Activated CD8-positive, alpha-beta T cell treated with anti-CD3 and anti-CD28 coated beads for 36 hours (primary cell): ENCODE data around the gene SLC12A7. TPM values are rescaled to one million over a fixed set of nuclear protein-coding genes. Genes with fewer than 3 reads are reported as not detected.

ENCODE experiments used
- ATAC-seq: fragments of 200-7000 bp; cut with Tn5 transposase; one replicate; pipeline ENCODE4 v1.10.0; 2021; ENCODE audit warnings: mild to moderate bottlenecking, moderate library complexity
- CTCF ChIA-PET: fragments of 350-600 bp; sonication (Branson Sonifier 250); formaldehyde crosslinking; loops from one replicate; lab custom pipeline; 2021; ENCODE audit warnings: antibody characterized with exemption; lab: Charles Lee
- POLR2A ChIA-PET: fragments of 350-600 bp; sonication (Branson Sonifier 250); formaldehyde crosslinking; loops from one replicate; lab custom pipeline; 2021; ENCODE audit warnings: antibody characterized with exemption; lab: Charles Lee
- DNase-seq: peaks from one replicate; pipeline ENCODE4 v3.0.0-alpha.2; 2020
- H3K27ac Mint-ChIP-seq: one replicate; pipeline ENCODE4 v1.8.0; 2021; ENCODE audit warnings: mild to moderate bottlenecking, mixed read lengths
- H3K27me3 Mint-ChIP-seq: one replicate; pipeline ENCODE4 v1.8.0; 2021; ENCODE audit warnings: mixed read lengths
- H3K36me3 Mint-ChIP-seq: one replicate; pipeline ENCODE4 v1.8.0; 2021; ENCODE audit warnings: low read depth, mixed read lengths
- H3K4me1 Mint-ChIP-seq: one replicate; pipeline ENCODE4 v1.8.0; 2021; ENCODE audit warnings: low read depth, mixed read lengths
- H3K4me3 Mint-ChIP-seq: one replicate; pipeline ENCODE4 v1.8.0; 2021; ENCODE audit warnings: mild to moderate bottlenecking, moderate library complexity, mixed read lengths
- H3K9me3 Mint-ChIP-seq: one replicate; pipeline ENCODE4 v1.8.0; 2021; ENCODE audit warnings: mixed read lengths
- CTCF ChIP-seq: fragments of 200-600 bp; IDR thresholded peaks from one replicate; pipeline ENCODE4 v1.8.0; 2022; ENCODE audit warnings: antibody characterized with exemption, mild to moderate bottlenecking
- intact Hi-C: fragments of 100-400 bp; cut with micrococcal nuclease; formaldehyde crosslinking; loops from one replicate; pipeline ENCODE4 v1.10.0; 2022
- total RNA-seq, 2 experiments: library from RNA; stranded (reverse); gene quantifications; one replicate each; pipeline ENCODE4 v1.2.3, GENCODE V29; 2021

SLC12A7 gene
- total RNA-seq, 2 experiments from 2014 or later: 21.6 to 24.8 TPM

- ATAC-seq (no peak), DNase-seq (no peak)
- H3K9me3 Mint-ChIP-seq: peaks cover 76% of the 10 kb centered on the region
- no peak overlapping the region for H3K4me3 Mint-ChIP-seq
- no peaks in the 10 kb centered on the region for H3K27me3 Mint-ChIP-seq
- peaks cover 22% of the 10 kb centered on the region for H3K4me1 Mint-ChIP-seq
- no peak overlapping the region for H3K27ac Mint-ChIP-seq
- intact Hi-C loops: no loop called here
- H3K36me3 Mint-ChIP-seq: no peaks in the 10 kb centered on the region
- TF ChIP-seq CTCF: no peak
- ChIA-PET POLR2A (no interaction called here), CTCF (no interaction called here)
These were observed 67.7 kb downstream of the SLC12A7 start for GRCh38 chr5:1044117-1044516.

- Mint-ChIP-seq H3K4me3 (no peak overlapping the region), H3K4me1 (peaks cover 22% of the 10 kb centered on the region), H3K36me3 (no peaks in the 10 kb centered on the region), H3K27ac (no peak overlapping the region), H3K27me3 (no peaks in the 10 kb centered on the region), H3K9me3 (peaks cover 73% of the 10 kb centered on the region)
- intact Hi-C loops: no loop called here
- ChIA-PET POLR2A (no interaction called here), CTCF (no interaction called here)
- no peak for DNase-seq
- TF ChIP-seq CTCF: no peak
- ATAC-seq: no peak
These were observed 68.5 kb downstream of the SLC12A7 start for GRCh38 chr5:1043327-1043726.

- intact Hi-C loops: no loop called here
- ATAC-seq (no peak), DNase-seq (no peak)
- no peaks in the 10 kb centered on the region for H3K27me3 Mint-ChIP-seq
- no peaks in the 10 kb centered on the region for H3K36me3 Mint-ChIP-seq
- H3K4me1 Mint-ChIP-seq: peaks cover 17% of the 10 kb centered on the region
- CTCF ChIA-PET: no interaction called here
- peaks cover 66% of the 10 kb centered on the region for H3K9me3 Mint-ChIP-seq
- TF ChIP-seq CTCF: no peak
- no peak overlapping the region for H3K27ac Mint-ChIP-seq
- POLR2A ChIA-PET: no interaction called here
- no peak overlapping the region for H3K4me3 Mint-ChIP-seq
These were observed 69.2 kb downstream of the SLC12A7 start for GRCh38 chr5:1042626-1043025.

- Mint-ChIP-seq H3K9me3 (peaks cover 55% of the 10 kb centered on the region), H3K36me3 (no peaks in the 10 kb centered on the region)
- TF ChIP-seq CTCF: no peak
These were observed 70.4 kb downstream of the SLC12A7 start for GRCh38 chr5:1041225-1042143.

GRCh38 chr5:1040571-1040970 lies 71.3 kb downstream of the SLC12A7 start:
- intact Hi-C loops: no loop called here

More at GRCh38 chr5:1041225-1042143, 70.4 kb downstream of the SLC12A7 start:
- no peak for DNase-seq
- CTCF ChIA-PET: no interaction called here
- POLR2A ChIA-PET: no interaction called here
- intact Hi-C loops: no loop called here
- ATAC-seq: peak; percentile 40
- no peak overlapping the region for H3K4me3 Mint-ChIP-seq
- no peak overlapping the region for H3K27ac Mint-ChIP-seq
- H3K27me3 Mint-ChIP-seq: no peaks in the 10 kb centered on the region
- peaks cover 17% of the 10 kb centered on the region for H3K4me1 Mint-ChIP-seq

More at GRCh38 chr5:1040571-1040970, 71.3 kb downstream of the SLC12A7 start:
- Mint-ChIP-seq H3K27ac (no peak overlapping the region), H3K4me1 (peaks cover 16% of the 10 kb centered on the region), H3K27me3 (no peaks in the 10 kb centered on the region), H3K4me3 (no peak overlapping the region), H3K36me3 (no peaks in the 10 kb centered on the region), H3K9me3 (peaks cover 47% of the 10 kb centered on the region)
- ATAC-seq (no peak), DNase-seq (no peak)
- ChIA-PET CTCF (no interaction called here), POLR2A (no interaction called here)
- TF ChIP-seq CTCF: no peak
